NOMO-1 (cell line): ENCODE data around the gene EHHADH.

Experiments
- DNase-seq, 2 experiments: peaks; one replicate each; lab custom pipeline; 2025; ENCODE audit not compliant: unreplicated experiment in 2 of 2; lab: John Stamatoyannopoulos, UW

EHHADH gene

GRCh38 chr3:185253645-185254410 lies at the start of gene EHHADH:
Gene EHHADH (minus strand): TSS chr3:185254049. CDS start chr3:185254022, 27 bp downstream.
- DNase-seq, result peak; percentile 78 to 81

- DNase-seq, result peak; percentile 94 to 99
Measured at GRCh38 chr3:185299918-185300426, 46.1 kb upstream of the EHHADH start.

- DNase-seq, result no peak
Measured at GRCh38 chr3:185297867-185298266, 44.0 kb upstream of the EHHADH start.

GRCh38 chr3:185292238-185292637 lies 38.4 kb upstream of the EHHADH start:
- no peak for DNase-seq

GRCh38 chr3:185290266-185290665 lies 36.4 kb upstream of the EHHADH start:
- DNase-seq, result no peak

GRCh38 chr3:185283374-185283935 lies 29.6 kb upstream of the EHHADH start:
- no peak for DNase-seq

- peak; percentile 94 to 97 for DNase-seq
Measured at GRCh38 chr3:185282696-185283373, 29.0 kb upstream of the EHHADH start.

GRCh38 chr3:185280572-185281365 lies 26.9 kb upstream of the EHHADH start:
- DNase-seq, result peak; percentile 91 to 98

GRCh38 chr3:185279587-185280138 lies 25.8 kb upstream of the EHHADH start:
- no peak for DNase-seq

GRCh38 chr3:185276415-185276814 lies 22.6 kb upstream of the EHHADH start:
- DNase-seq, result no peak

GRCh38 chr3:185272033-185272432 lies 18.2 kb upstream of the EHHADH start:
- DNase-seq, result no peak

GRCh38 chr3:185270956-185271332 lies 17.1 kb upstream of the EHHADH start:
- DNase-seq, result no peak

- DNase-seq, result peak; percentile 11 to 43
Measured at GRCh38 chr3:185270262-185270955, 16.6 kb upstream of the EHHADH start.

GRCh38 chr3:185268194-185268962 lies 14.5 kb upstream of the EHHADH start:
- DNase-seq, result no peak

- DNase-seq, result no peak
Measured at GRCh38 chr3:185267193-185267592, 13.3 kb upstream of the EHHADH start.

GRCh38 chr3:185264849-185265553 lies 11.2 kb upstream of the EHHADH start:
- DNase-seq, result no peak

- no peak for DNase-seq
Measured at GRCh38 chr3:185263423-185263822, 9.6 kb upstream of the EHHADH start.

- DNase-seq, result no peak
Measured at GRCh38 chr3:185257334-185257733, 3.5 kb upstream of the EHHADH start.

- DNase-seq, result no peak
Measured at GRCh38 chr3:185254799-185255198, 950 bp upstream of the EHHADH start.
